H9 (cell line): ENCODE data around the gene MYBPC2. TPM values are rescaled to one million over a fixed set of nuclear protein-coding genes. Genes with fewer than 3 reads are reported as not detected.
"Not testable (repeated sequence)": the region's sequence is repeated elsewhere in the genome, so short reads cannot be mapped to it uniquely, and the experiment has no call there.

Experiments
- DNase-seq: peaks from one replicate; pipeline ENCODE4 v3.0.0-alpha.2; 2017
- H2AFZ ChIP-seq: one replicate; pipeline ENCODE4 v1.6.1; 2013; ENCODE audit warnings: mild to moderate bottlenecking, low read length, control low read depth, moderate library complexity
- H2AK5ac ChIP-seq: 2 replicates; pipeline ENCODE4 v1.6.1; 2013; ENCODE audit warnings: low read length, control low read depth, mixed read lengths; ENCODE audit not compliant: insufficient read length
- H2BK120ac ChIP-seq: one replicate; pipeline ENCODE4 v1.6.1; 2013; ENCODE audit warnings: low read depth, mild to moderate bottlenecking, low read length, control low read depth, inconsistent platforms; ENCODE audit not compliant: poor library complexity, severe bottlenecking
- H2BK12ac ChIP-seq: 2 replicates; pipeline ENCODE4 v1.6.1; 2013; ENCODE audit warnings: low read length, control low read depth, mixed read lengths, low read depth; ENCODE audit not compliant: insufficient read length
- H2BK15ac ChIP-seq: 2 replicates; pipeline ENCODE4 v1.6.1; 2013; ENCODE audit warnings: low read depth, low read length, control low read depth
- H2BK20ac ChIP-seq: one replicate; pipeline ENCODE4 v1.6.1; 2013; ENCODE audit warnings: low read depth, mild to moderate bottlenecking, low read length, control low read depth, inconsistent platforms; ENCODE audit not compliant: poor library complexity, severe bottlenecking
- H2BK5ac ChIP-seq: 2 replicates; pipeline ENCODE4 v1.6.1; 2013; ENCODE audit warnings: low read length, control low read depth, mixed read lengths; ENCODE audit not compliant: insufficient read length
- H3K14ac ChIP-seq: 2 replicates; pipeline ENCODE4 v1.6.1; 2013; ENCODE audit warnings: low read length, control low read depth; ENCODE audit not compliant: insufficient read depth
- H3K18ac ChIP-seq: 2 replicates; pipeline ENCODE4 v1.6.1; 2013; ENCODE audit warnings: low read depth, mild to moderate bottlenecking, mixed read lengths, low read length, control low read depth; ENCODE audit not compliant: insufficient read length
- H3K23ac ChIP-seq: 2 replicates; pipeline ENCODE4 v1.6.1; 2013; ENCODE audit warnings: low read length, control low read depth, mixed read lengths, low read depth; ENCODE audit not compliant: insufficient read length
- H3K23me2 ChIP-seq: 2 replicates; pipeline ENCODE4 v1.6.1; 2013; ENCODE audit warnings: low read depth, mild to moderate bottlenecking, mixed read lengths, low read length, control low read depth; ENCODE audit not compliant: insufficient read length, poor library complexity, severe bottlenecking
- H3K27ac ChIP-seq: 2 replicates; pipeline ENCODE4 v1.5.1; 2013; ENCODE audit warnings: low read length, control low read depth, mixed read lengths, low read depth; ENCODE audit not compliant: insufficient read length
- H3K27me3 ChIP-seq: 2 replicates; pipeline ENCODE4 v1.6.1; 2013; ENCODE audit warnings: low read length, control low read depth, inconsistent platforms; ENCODE audit not compliant: insufficient read depth
- H3K4ac ChIP-seq: 2 replicates; pipeline ENCODE4 v1.6.1; 2013; ENCODE audit warnings: low read depth, mild to moderate bottlenecking, control low read depth, inconsistent platforms, low read length, moderate library complexity
- H3K4me1 ChIP-seq: 2 replicates; pipeline ENCODE4 v1.6.1; 2013; ENCODE audit warnings: low read length, control low read depth, inconsistent platforms; ENCODE audit not compliant: insufficient read depth
- H3K4me2 ChIP-seq: 2 replicates; pipeline ENCODE4 v1.6.1; 2013; ENCODE audit warnings: low read length, control low read depth, mixed read lengths; ENCODE audit not compliant: insufficient read length, insufficient read depth
- H3K56ac ChIP-seq: 2 replicates; pipeline ENCODE4 v1.6.1; 2013; ENCODE audit warnings: low read depth, mild to moderate bottlenecking, mixed read lengths, low read length, control low read depth; ENCODE audit not compliant: insufficient read length
- H3K79me1 ChIP-seq: 2 replicates; pipeline ENCODE4 v1.6.1; 2013; ENCODE audit warnings: low read depth, mild to moderate bottlenecking, moderate library complexity, low read length, control low read depth, inconsistent platforms; ENCODE audit not compliant: insufficient read depth, poor library complexity, severe bottlenecking
- H3K79me2 ChIP-seq: 2 replicates; pipeline ENCODE4 v1.6.1; 2013; ENCODE audit warnings: low read length, control low read depth, inconsistent platforms; ENCODE audit not compliant: insufficient read depth
- H3K9ac ChIP-seq: 2 replicates; pipeline ENCODE4 v1.6.1; 2013; ENCODE audit warnings: low read length, control low read depth, mixed read lengths; ENCODE audit not compliant: insufficient read length; ENCODE audit errors: extremely low read depth
- H3K9me3 ChIP-seq: one replicate; pipeline ENCODE4 v1.6.1; 2013; ENCODE audit warnings: low read depth, low read length, inconsistent platforms; ENCODE audit not compliant: control insufficient read depth
- H3T11ph ChIP-seq: one replicate; pipeline ENCODE4 v1.6.1; 2013; ENCODE audit warnings: mild to moderate bottlenecking, low read length, control low read depth, inconsistent platforms
- H4K20me1 ChIP-seq: one replicate; pipeline ENCODE4 v1.6.1; 2013; ENCODE audit not compliant: control insufficient read depth, insufficient read length, insufficient read depth
- H4K5ac ChIP-seq: 2 replicates; pipeline ENCODE4 v1.6.1; 2013; ENCODE audit warnings: low read depth, mild to moderate bottlenecking, mixed read lengths, low read length, control low read depth; ENCODE audit not compliant: insufficient read length
- H4K8ac ChIP-seq: replicated peaks from 2 replicates; pipeline ENCODE4 v1.6.1; 2013; ENCODE audit warnings: low read length, control low read depth, mixed read lengths, low read depth; ENCODE audit not compliant: insufficient read length
- H4K91ac ChIP-seq: 2 replicates; pipeline ENCODE4 v1.6.1; 2013; ENCODE audit warnings: low read depth, mild to moderate bottlenecking, moderate library complexity, mixed read lengths, low read length, control low read depth; ENCODE audit not compliant: insufficient read length
- H3K27ac Mint-ChIP-seq, 3 experiments: 2 replicates in 2 of 3; 3 replicates in 1 of 3; pipeline ENCODE4 v1.8.0; 2020 to 2021; ENCODE audit warnings: mixed read lengths in 3 of 3, mild to moderate bottlenecking in 1 of 3, moderate library complexity in 1 of 3
- H3K27me3 Mint-ChIP-seq: 2 replicates; pipeline ENCODE4 v1.8.0; 2021; ENCODE audit warnings: low read depth, mild to moderate bottlenecking, moderate library complexity, mixed read lengths
- H3K36me3 Mint-ChIP-seq, 3 experiments: 2 replicates in 2 of 3; 3 replicates in 1 of 3; pipeline ENCODE4 v1.8.0; 2020 to 2021; ENCODE audit warnings: low read depth in 3 of 3, mixed read lengths in 3 of 3; ENCODE audit not compliant: insufficient read depth in 1 of 3
- H3K4me1 Mint-ChIP-seq, 2 experiments: 2 replicates each; pipeline ENCODE4 v1.8.0; 2020; ENCODE audit warnings: mixed read lengths in 2 of 2
- H3K4me3 Mint-ChIP-seq, 2 experiments: 2 replicates in 1 of 2; 3 replicates in 1 of 2; pipeline ENCODE4 v1.8.0; 2020 to 2021; ENCODE audit warnings: mild to moderate bottlenecking in 2 of 2, mixed read lengths in 2 of 2, moderate library complexity in 1 of 2
- H3K9me3 Mint-ChIP-seq, 2 experiments: 2 replicates in 1 of 2; 3 replicates in 1 of 2; pipeline ENCODE4 v1.8.0; 2020; ENCODE audit warnings: mild to moderate bottlenecking in 2 of 2, mixed read lengths in 2 of 2, moderate library complexity in 1 of 2
- CTCF ChIP-seq: fragments of 200-600 bp; sonication (generic); conservative IDR thresholded peaks from 3 replicates; pipeline ENCODE4 v1.8.0; 2021; ENCODE audit warnings: antibody characterized with exemption, mild to moderate bottlenecking
- WGBS: extraction: QIAGEN DNeasy Blood & Tissue Kit; methylation state at CpG from one replicate; pipeline ENCODE4 v1.1.7; 2013; ENCODE audit warnings: missing lambda C conversion rate, low lambda C conversion rate, mixed read lengths; ENCODE audit not compliant: insufficient read length; ENCODE audit errors: extremely low coverage; 5-methylcytosine and 5-hydroxymethylcytosine counted together
- total RNA-seq: library from RNA; stranded (reverse); gene quantifications from 2 replicates; pipeline ENCODE4 v1.2.1, GENCODE V29; 2021

The MYBPC2 gene
- total RNA-seq, 1 experiment from 2014 or later: 4.9 TPM

GRCh38 chr19:50437862-50438449, 5.3 kb downstream of the MYBPC2 start:
- Histone ChIP-seq H2BK15ac (no peak overlapping the region), H2AFZ (no peak overlapping the region), H3K27ac (no peak overlapping the region), H3K14ac (no peak overlapping the region), H3K79me1 (no peaks in the 10 kb centered on the region), H2BK12ac (no peak overlapping the region), H4K8ac (no peak overlapping the region), H3K9ac (no peak overlapping the region), H3K9me3 (no peaks in the 10 kb centered on the region), H3K56ac (no peak overlapping the region), H3K18ac (no peak overlapping the region), H4K91ac (no peak overlapping the region), H2BK120ac (no peak overlapping the region), H2AK5ac (no peak overlapping the region), H3K23ac (no peak overlapping the region), H3K79me2 (no peaks in the 10 kb centered on the region), H3K4me1 (no peaks in the 10 kb centered on the region), H3T11ph (no peak overlapping the region), H3K27me3 (no peaks in the 10 kb centered on the region), H4K5ac (no peak overlapping the region), H4K20me1 (no peaks in the 10 kb centered on the region), H3K23me2 (no peaks in the 10 kb centered on the region), H2BK20ac (no peak overlapping the region), H3K4ac (no peak overlapping the region), H2BK5ac (no peak overlapping the region), H3K4me2 (no peak overlapping the region)
- no peak for DNase-seq
- peaks cover 9 to 12% of the 10 kb centered on the region in 2 experiments for H3K4me1 Mint-ChIP-seq
- H3K27ac Mint-ChIP-seq: no peak overlapping the region
- no peak overlapping the region; a peak in 2 of 5 replicates for H3K4me3 Mint-ChIP-seq
- H3K36me3 Mint-ChIP-seq: peaks cover 0 to 2% (median 0%) of the 10 kb centered on the region in 3 experiments; a peak in 1 of 7 replicates
- WGBS: no CpG with 5 or more reads among the region's 5 CpGs
- H3K9me3 Mint-ChIP-seq: no peaks in the 10 kb centered on the region; a peak in 1 of 5 replicates
- H3K27me3 Mint-ChIP-seq: peaks cover 18% of the 10 kb centered on the region
- TF ChIP-seq CTCF: no peak

GRCh38 chr19:50439130-50439529, 6.4 kb downstream of the MYBPC2 start:
- not testable (repeated sequence) for H3K4me2 ChIP-seq, H4K5ac ChIP-seq, H2BK15ac ChIP-seq, H2BK12ac ChIP-seq, H3K79me1 ChIP-seq, H3K27ac ChIP-seq, H3K79me2 ChIP-seq, H3T11ph ChIP-seq, H3K56ac ChIP-seq, H3K4me3 Mint-ChIP-seq, H3K4ac ChIP-seq, H3K27ac Mint-ChIP-seq, H3K23me2 ChIP-seq, H2AFZ ChIP-seq, H3K36me3 Mint-ChIP-seq, H3K23ac ChIP-seq, H2BK5ac ChIP-seq, H3K18ac ChIP-seq, H2AK5ac ChIP-seq, H3K14ac ChIP-seq, H4K20me1 ChIP-seq, H2BK120ac ChIP-seq, H3K9ac ChIP-seq, H4K91ac ChIP-seq, H3K9me3 Mint-ChIP-seq, DNase-seq, H3K4me1 Mint-ChIP-seq, H3K9me3 ChIP-seq, H3K27me3 ChIP-seq, H3K4me1 ChIP-seq, H2BK20ac ChIP-seq, H4K8ac ChIP-seq
- H3K27me3 Mint-ChIP-seq: peaks cover 22% of the 10 kb centered on the region
- no CpG with 5 or more reads among the region's 2 CpGs for WGBS
